Pulmonary artery endothelial cell (primary cell): ENCODE measurements around the gene COPS9. TPM values are rescaled to one million over a fixed set of nuclear protein-coding genes. Genes with fewer than 3 reads are reported as not detected.

Experiments
- DNase-seq: peaks from one replicate; pipeline ENCODE4 v3.0.0-alpha.2; 2011; ENCODE audit warnings: low read depth, low spot score
- total RNA-seq: library from RNA; depleted of rRNA; stranded (reverse); fragments of >200 nt; gene quantifications from 2 replicates; pipeline ENCODE4 v1.2.3, GENCODE V29; 2014

The COPS9 gene
- total RNA-seq, 1 donor from 2014 or later, result 139 TPM

GRCh38 chr2:240166191-240166590, 30.1 kb upstream of the COPS9 start:
- no peak for DNase-seq

DNA sequence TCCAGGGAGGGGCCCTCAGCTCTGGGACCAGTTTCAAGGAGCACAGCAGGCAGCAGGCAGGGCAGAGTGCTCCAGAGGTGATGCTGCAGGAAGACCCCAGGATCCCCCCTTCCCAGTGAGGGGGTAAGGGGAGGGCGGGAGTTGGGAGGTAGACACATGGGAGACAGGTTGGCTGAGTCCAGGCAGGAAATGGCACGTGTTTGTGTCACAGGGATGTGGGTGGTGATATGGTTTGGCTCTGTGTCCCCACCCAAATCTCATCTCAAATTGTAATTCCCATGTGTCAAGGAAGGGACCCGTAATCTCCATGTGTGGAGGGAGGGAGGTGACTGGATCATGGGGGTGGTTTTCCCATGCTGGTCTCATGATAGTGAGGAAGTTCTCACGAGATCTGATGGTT, 29.6 kb upstream of the COPS9 start:
- no peak for DNase-seq

- DNase-seq, result no peak
These were observed 28.9 kb upstream of the COPS9 start for GRCh38 chr2:240165034-240165433.

DNA sequence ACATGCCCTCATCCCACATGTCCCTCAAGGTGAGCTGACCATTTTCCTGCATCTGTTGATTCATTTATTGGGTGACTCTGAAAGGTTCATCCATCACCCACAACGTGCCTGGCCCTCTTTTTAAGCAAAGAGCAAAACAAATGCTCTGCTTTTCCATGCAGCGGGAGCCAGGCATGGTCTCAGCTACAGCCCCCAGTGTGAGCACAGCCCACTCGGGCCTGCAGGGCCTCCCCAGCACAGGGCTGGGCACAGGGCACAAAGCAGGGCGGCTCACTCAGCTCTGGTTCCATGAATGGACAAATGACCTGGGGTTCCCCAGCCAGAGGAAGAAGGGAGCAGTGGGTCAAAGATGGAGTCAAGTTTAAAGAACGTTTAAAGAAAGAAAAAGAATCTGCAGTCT, 28.5 kb upstream of the COPS9 start:
- no peak for DNase-seq

DNA sequence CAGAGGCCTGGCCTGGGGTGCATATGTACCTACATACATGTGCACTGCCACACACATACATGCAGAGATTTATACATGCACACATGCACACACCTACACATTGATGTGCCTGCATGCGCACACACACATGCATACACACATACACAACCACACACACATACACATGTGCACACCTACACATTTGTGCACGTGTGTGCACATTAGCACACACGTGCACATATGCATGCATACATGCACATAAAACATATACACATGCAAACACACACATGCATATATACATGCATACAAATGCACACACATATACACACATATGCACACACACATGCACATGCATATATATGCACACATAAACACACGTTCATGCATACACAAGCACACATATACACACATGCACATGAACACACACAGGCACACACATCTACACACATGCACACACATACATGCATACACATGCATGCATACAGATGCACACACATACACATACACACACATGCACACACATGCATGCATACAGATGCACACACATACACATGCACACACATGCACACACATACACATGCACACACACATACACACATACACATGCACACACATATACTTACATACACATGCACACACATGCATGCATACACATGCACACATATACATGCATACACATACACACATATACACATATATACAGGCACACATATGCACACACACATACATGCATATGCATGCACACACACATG, 27.9 kb upstream of the COPS9 start:
- DNase-seq, result no peak

- DNase-seq, result no peak
These were observed 27.0 kb upstream of the COPS9 start for GRCh38 chr2:240162939-240163714.

GRCh38 chr2:240162531-240162930, 26.4 kb upstream of the COPS9 start:
- DNase-seq, result no peak

DNA sequence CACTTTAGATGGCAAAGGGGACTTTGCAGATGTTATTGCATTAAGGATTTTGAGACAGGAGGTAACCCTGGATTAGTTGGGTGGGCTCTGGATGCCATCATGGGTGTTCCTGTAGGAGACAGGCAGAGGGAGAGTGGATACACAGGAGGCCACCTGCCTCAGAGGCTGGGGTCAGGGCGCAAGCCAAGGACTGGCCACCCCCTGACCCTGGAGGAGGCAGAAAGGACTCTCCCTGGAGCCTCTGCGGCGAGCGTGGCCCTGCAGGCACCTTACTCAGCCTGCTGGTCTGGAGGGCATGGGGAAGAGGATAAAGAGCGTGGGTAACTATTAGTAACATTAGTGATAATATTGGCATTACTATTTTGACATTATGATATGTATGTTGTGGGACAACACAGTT, 25.9 kb upstream of the COPS9 start:
- DNase-seq, result no peak

DNA sequence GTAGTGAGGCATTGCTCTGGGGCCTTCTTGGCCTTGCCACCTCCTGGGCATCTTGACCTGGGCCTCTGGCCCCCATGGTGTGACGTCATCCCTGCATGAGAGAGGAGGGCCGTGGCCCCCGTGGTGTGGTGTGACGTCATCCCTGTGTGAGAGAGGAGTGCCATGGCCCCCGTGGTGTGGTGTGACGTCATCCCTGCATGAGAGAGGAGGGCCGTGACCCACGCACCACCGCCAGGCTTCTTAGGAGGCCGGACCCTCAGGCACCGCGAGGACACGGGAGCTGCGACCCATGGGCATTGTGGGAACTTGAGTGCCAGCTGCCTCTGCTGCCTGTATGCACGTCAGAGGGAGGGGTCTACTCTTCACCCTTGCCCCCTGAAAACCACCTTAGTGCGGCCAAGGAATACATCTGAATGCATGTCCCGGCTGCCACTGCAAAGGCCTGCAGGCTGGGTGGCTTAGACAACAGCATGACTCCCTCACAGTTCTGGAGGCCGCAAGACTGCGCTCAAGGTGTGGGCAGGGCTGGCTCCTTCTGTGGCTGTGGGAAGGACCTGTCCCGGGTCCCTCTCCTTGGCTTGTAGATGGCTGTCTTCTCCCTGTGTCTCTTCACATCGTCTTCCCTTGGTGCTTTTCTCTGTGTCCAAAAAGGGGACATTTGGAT, 25.1 kb upstream of the COPS9 start:
- no peak for DNase-seq

DNA sequence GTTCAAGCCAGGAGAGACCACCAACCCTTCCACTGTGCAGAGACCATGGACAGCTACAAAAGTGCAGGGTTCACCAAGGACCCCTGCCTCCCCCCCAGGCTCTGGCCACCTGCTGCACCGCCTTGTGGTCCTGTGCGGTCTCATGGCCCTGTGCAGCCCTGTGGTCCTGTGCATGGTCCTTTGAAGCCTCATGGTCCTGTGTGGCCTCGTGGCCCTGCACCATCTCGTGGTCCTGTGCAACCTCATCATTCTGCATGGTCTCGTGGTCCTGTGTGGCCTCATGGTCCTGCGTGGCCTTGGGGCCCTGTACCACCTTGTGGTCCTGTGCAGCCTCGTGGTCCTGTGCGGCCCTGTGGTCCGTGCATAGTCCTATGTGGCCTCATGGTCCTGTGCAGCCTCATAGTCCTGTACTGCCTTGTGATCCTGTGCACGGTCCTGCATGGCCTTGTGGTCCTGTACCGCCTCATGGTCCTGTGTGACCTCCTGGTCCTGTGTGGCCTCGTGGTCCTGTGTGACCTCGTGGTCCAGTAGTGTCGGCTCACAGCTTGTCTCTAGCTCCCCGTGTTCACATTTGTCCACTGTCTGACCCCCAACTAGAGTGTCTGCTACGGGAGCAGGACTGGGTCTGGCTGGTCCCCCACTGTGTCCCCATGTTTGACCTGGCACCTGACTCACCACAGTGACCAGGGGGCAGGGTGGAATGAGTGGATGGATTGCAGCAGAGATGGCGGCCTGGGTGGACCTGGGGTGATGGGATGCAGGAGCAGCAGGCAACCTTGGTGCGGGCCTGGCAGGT, 24.4 kb upstream of the COPS9 start:
- DNase-seq, result no peak

GRCh38 chr2:240159251-240159839, 23.2 kb upstream of the COPS9 start:
- DNase-seq, result no peak

DNA sequence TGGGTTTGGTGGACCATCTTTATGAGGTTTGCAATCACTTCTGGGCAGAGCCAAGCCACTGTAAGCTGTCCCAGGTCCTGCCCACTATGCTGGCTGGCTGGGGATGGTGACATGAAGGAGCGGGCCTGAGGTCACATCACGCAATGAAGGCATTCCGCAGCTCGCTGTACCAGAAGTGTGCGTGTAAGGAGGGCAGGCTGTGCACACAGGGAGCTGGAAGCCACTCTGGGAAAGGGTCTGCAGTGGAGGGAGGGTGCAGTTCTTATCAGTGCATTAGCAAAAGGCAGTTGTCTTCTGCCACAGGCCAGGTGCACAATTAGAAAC, 21.0 kb upstream of the COPS9 start:
- DNase-seq, result no peak

- no peak for DNase-seq
These were observed 20.5 kb upstream of the COPS9 start for GRCh38 chr2:240156435-240157146.

DNA sequence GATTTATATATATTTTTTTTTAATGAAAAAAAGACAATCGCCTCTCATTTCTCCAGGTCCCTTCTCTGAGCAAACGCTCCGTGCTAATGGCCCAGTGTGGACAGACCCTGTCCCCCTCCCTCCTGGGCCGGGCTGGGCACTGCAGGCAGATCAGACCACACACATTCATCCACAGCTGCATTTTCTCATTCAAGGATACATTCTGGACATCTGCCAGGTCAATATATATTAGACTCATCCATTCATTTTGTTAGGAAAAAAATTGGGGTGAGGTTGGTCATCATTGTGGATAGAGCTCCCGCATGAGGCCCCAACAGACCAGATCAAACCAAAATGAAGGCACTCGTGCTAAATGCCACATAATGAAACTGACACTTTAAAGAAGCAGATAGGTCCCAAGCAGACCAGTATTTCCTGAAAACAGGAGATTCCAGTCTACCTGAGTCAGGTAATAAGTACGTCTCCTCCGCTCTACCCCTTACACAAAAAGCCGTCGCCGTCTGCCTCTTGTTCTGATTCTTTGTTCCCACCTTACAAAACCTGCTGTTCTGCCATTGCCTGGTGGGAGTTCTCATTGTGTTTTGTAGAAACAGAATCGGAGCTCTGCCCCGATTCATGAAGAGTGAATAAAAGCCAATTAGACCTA, 19.8 kb upstream of the COPS9 start:
- no peak for DNase-seq

DNA sequence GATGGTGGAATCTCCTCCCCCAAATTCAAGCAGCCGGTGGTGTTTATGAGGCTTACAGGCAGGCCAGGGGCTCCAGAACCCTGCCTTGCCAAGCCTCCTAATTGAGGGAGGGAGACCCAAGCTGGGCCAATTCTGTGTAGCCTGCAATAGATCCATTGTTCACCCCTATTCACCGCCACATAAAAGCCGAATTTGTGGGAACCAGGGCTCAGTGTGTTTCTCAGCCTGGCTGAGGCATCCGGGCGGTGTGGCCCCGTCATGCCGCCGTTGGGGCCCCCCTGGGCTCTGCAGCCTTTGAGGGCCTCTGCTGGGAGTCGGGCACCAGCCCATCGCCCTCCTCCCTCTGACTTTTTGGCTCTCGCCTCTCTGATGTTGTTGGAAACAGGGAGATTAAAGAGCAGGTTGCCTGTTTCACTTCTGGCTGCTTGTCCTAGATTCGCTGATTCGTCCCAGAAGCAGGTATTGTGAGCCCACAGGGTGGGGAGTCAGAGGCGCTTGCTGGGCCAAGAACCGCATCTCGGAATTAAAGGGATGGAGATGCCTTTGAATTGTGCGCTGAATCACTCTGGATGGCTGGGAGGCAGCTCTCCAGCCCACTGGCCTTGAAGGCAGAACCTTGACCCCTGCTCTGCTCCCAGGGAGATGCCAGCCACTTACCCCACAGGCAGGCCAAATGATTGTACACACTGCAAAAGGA, 19.1 kb upstream of the COPS9 start:
- DNase-seq, result no peak

DNA sequence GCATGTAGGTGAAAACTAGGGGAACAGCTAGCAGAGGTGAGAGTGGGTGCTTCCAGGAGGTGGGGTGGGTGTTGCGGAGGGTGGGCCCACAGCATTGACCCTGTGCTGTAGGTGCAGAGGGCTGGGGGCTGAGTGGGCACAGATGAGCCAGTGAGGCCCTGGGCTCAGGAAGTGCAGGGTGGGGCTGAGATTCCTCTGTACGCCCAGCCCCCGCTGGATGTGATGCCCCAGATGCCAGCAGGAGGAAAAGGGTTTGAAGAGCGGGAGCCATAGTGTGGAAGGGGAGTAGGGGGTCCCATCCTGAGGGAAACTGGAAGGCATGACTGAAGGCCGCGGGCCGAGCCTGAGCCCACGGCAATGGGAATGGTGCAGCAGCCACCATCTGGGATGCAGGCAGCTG, 18.5 kb upstream of the COPS9 start:
- no peak for DNase-seq

DNA sequence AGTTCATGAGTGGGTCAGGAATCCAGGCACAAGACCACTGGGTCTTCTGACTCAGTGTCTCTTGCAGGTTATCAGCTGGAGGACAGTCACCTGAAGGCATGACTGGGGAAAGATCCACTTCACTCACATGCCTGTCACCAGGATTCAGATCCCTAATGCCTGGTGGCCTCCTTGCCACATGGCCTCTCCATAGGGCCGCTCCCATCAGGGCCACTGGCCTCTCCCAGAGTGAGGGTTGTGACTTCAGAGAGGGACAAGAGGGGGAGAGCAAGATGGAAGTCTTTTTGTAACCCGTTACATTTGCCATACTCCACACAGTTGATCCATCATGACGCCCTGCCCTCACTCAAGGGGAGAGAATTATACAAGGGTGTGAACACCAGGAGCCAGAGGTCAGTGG, 17.3 kb upstream of the COPS9 start:
- DNase-seq, result no peak

GRCh38 chr2:240151477-240152031, 15.4 kb upstream of the COPS9 start:
- no peak for DNase-seq
